ENCODE data around the gene ZCWPW2. TPM values are rescaled to one million over a fixed set of nuclear protein-coding genes. Genes with fewer than 3 reads are reported as not detected.

ZCWPW2 gene
- total RNA-seq, 4 donors from 2014 or later: 0.25 to 0.74 TPM; not detected in 2

DNA sequence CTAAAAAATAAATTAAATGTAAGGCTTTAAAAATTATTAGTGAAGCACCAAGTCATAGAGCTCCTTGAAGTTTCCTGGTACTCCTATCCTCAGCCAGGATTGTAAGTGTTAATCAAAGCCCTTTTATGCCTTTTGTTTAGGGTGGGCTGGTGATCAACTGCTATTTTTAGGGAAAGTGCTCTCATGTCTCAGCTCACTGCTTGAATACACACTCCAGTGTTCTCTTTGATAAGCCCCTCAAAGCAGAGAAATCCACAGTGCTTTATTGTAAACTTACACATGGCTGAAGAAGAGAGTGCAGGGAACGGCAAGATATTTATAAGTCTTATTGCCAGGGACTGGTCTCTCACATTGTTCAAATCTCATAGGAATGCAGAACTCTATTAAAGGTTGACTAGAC, 156.5 kb downstream of the ZCWPW2 start:
- ATAC-seq (ENCODE audit: low FRiP score) (no peak), DNase-seq (ENCODE audit: low spot score) (no peak)
- no peak for TF ChIP-seq CTCF (IDR thresholded peaks at IDR 0.05)

GRCh38 chr3:28521663-28522062, 173.1 kb downstream of the ZCWPW2 start:
- ATAC-seq (ENCODE audit: low FRiP score): no peak
- DNase-seq (ENCODE audit: low spot score): no peak
- no peak for TF ChIP-seq CTCF (IDR thresholded peaks at IDR 0.05)

DNA sequence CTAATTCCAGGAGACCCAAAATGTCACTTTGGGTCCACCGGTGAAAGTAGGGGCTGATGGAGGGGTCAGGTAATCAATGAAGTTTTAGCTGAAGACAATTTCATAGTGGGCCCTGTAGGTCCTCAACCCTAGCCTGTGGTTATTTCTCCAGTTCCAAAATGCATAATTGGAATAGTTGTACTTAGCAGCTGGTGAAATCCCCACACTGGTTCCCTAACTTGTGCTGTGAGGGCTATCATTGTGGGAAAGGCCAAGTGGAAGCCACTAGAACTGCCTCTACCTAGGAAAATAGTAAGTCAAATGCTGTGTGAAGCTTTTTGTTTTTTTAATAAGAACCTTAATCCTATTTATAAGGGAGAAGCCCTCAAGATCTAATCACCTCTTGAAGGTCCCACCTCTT, 193.8 kb downstream of the ZCWPW2 start:
- ATAC-seq (ENCODE audit: low FRiP score) (no peak), DNase-seq (ENCODE audit: low spot score) (no peak)
- no peak for TF ChIP-seq CTCF (IDR thresholded peaks at IDR 0.05)

DNA sequence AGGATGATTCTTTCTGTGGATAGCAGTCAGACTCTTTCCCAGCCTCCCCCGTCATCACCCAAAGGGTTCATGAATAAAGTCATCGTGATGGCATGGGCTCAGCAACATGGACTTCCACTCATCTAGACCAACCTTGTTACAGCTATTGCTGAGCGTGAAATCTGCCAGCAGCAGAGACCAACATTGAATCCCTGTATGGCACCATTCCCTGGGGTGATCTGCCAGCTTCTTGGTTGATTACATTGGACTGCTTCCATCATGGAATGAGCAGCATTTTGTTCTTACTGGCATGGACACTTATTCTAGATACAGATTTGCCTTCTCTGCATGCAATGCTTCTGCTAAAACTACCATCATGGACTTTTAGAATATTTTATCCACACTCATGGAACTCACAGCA, 195.7 kb downstream of the ZCWPW2 start:
- no peak for DNase-seq (ENCODE audit: low spot score)
- ATAC-seq (ENCODE audit: low FRiP score): no peak
- TF ChIP-seq CTCF (IDR thresholded peaks at IDR 0.05): no peak

GRCh38 chr3:28544831-28545230, 196.3 kb downstream of the ZCWPW2 start:
- no peak for ATAC-seq (ENCODE audit: low FRiP score)
- no peak for TF ChIP-seq CTCF (IDR thresholded peaks at IDR 0.05)
- DNase-seq (ENCODE audit: low spot score): no peak

GRCh38 chr3:28547677-28548076, 199.2 kb downstream of the ZCWPW2 start:
- no peak for DNase-seq (ENCODE audit: low spot score)
- ATAC-seq (ENCODE audit: low FRiP score): no peak
- no peak for TF ChIP-seq CTCF (IDR thresholded peaks at IDR 0.05)

DNA sequence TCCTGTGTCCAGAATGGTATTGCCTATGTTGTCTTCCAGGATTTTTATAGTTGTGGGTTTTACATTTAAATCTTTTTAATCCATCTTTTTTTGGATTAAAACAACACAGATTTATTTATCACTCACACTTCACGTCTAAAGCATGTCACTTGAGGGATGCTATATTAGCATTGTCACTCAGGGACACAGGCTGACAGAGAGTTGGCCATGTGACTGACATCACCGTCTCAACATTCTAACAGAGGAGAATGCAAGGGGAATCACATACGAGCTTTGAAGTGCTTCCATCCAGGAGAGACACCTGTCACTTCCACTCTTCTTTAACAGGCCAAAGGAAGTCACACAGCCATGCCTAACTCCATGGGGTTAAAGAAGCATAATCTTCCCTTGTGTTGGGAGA, 204.7 kb downstream of the ZCWPW2 start:
- DNase-seq (ENCODE audit: low spot score) (no peak), ATAC-seq (ENCODE audit: low FRiP score) (no peak)
- no peak for TF ChIP-seq CTCF (IDR thresholded peaks at IDR 0.05)
